Measurements from ENCODE around the gene EME2. TPM values are rescaled to one million over a fixed set of nuclear protein-coding genes. Genes with fewer than 3 reads are reported as not detected.

The EME2 gene
- polyA plus RNA-seq, 1 donor from 2014 or later = 21.2 TPM

- peaks cover 31% of the 10 kb centered on the region for H3K79me2 ChIP-seq (replicated peaks; ENCODE audit: insufficient read depth, low read length)
- no peak overlapping the region for H3K27ac ChIP-seq (ENCODE audit: low read length)
- H2AFZ ChIP-seq (ENCODE audit: low read depth, low read length) = no peak overlapping the region
- no peak overlapping the region for H3K4me3 ChIP-seq (ENCODE audit: low read length)
- TF ChIP-seq SMC3 (conservative IDR thresholded peaks at IDR 0.05; ENCODE audit: poor library complexity) (no peak), MXI1 (conservative IDR thresholded peaks at IDR 0.05; ENCODE audit: poor library complexity, severe bottlenecking) (no peak), RAD21 (conservative IDR thresholded peaks at IDR 0.05) (no peak), EZH2 (IDR thresholded peaks at IDR 0.05; ENCODE audit: borderline replicate concordance, insufficient read depth, low read length, poor library complexity, severe bottlenecking) (no peak), TAF1 (IDR thresholded peaks at IDR 0.05; ENCODE audit: low read depth) (no peak), REST (IDR thresholded peaks at IDR 0.05; ENCODE audit: borderline replicate concordance) (no peak), POLR2AphosphoS5 (IDR thresholded peaks at IDR 0.05) (no peak), EP300 (conservative IDR thresholded peaks at IDR 0.05; ENCODE audit: poor library complexity, severe bottlenecking) (no peak), CTCF (IDR thresholded peaks at IDR 0.05; ENCODE audit: poor library complexity, severe bottlenecking) (no peak)
- peaks cover 28% of the 10 kb centered on the region for H4K20me1 ChIP-seq (ENCODE audit: insufficient read depth)
- no peaks in the 10 kb centered on the region for H3K9me2 ChIP-seq (ENCODE audit: insufficient read depth, low read length)
- no peak overlapping the region for H3K4me2 ChIP-seq (ENCODE audit: low read length)
- H3K9ac ChIP-seq (ENCODE audit: low read length) = no peak overlapping the region
- no peaks in the 10 kb centered on the region for H3K27me3 ChIP-seq (ENCODE audit: insufficient read depth, low read depth, low read length)
- H3F3A ChIP-seq (ENCODE audit: insufficient read depth, low read length, poor library complexity, severe bottlenecking) = no peaks in the 10 kb centered on the region
- no peaks in the 10 kb centered on the region for H3K9me3 ChIP-seq (ENCODE audit: low read length)
- no peaks in the 10 kb centered on the region for H3K36me3 ChIP-seq (ENCODE audit: insufficient read depth, low read length)
Measured at GRCh38 chr16:1779234-1779701, 6.7 kb downstream of the EME2 start.

- Histone ChIP-seq H4K20me1 (ENCODE audit: insufficient read depth) (peaks cover 28% of the 10 kb centered on the region), H3K79me2 (replicated peaks; ENCODE audit: insufficient read depth, low read length) (peaks cover 31% of the 10 kb centered on the region), H3K27me3 (ENCODE audit: insufficient read depth, low read depth, low read length) (no peaks in the 10 kb centered on the region), H3K9me3 (ENCODE audit: low read length) (no peaks in the 10 kb centered on the region), H3F3A (ENCODE audit: insufficient read depth, low read length, poor library complexity, severe bottlenecking) (no peaks in the 10 kb centered on the region), H2AFZ (ENCODE audit: low read depth, low read length) (no peak overlapping the region), H3K4me2 (ENCODE audit: low read length) (no peak overlapping the region), H3K27ac (ENCODE audit: low read length) (no peak overlapping the region), H3K9me2 (ENCODE audit: insufficient read depth, low read length) (no peaks in the 10 kb centered on the region), H3K4me3 (ENCODE audit: low read length) (no peak overlapping the region), H3K36me3 (ENCODE audit: insufficient read depth, low read length) (no peaks in the 10 kb centered on the region), H3K9ac (ENCODE audit: low read length) (no peak overlapping the region)
- TF ChIP-seq EZH2 (IDR thresholded peaks at IDR 0.05; ENCODE audit: borderline replicate concordance, insufficient read depth, low read length, poor library complexity, severe bottlenecking) (no peak), MXI1 (conservative IDR thresholded peaks at IDR 0.05; ENCODE audit: poor library complexity, severe bottlenecking) (no peak), TAF1 (IDR thresholded peaks at IDR 0.05; ENCODE audit: low read depth) (no peak), SMC3 (conservative IDR thresholded peaks at IDR 0.05; ENCODE audit: poor library complexity) (no peak), EP300 (conservative IDR thresholded peaks at IDR 0.05; ENCODE audit: poor library complexity, severe bottlenecking) (no peak), POLR2AphosphoS5 (IDR thresholded peaks at IDR 0.05) (no peak), RAD21 (conservative IDR thresholded peaks at IDR 0.05) (no peak), CTCF (IDR thresholded peaks at IDR 0.05; ENCODE audit: poor library complexity, severe bottlenecking) (no peak), REST (IDR thresholded peaks at IDR 0.05; ENCODE audit: borderline replicate concordance) (no peak)
Measured at GRCh38 chr16:1779741-1780676, 7.4 kb downstream of the EME2 start.
